HCT116 (cell line): Measurements from ENCODE around the gene SLC46A3. TPM values are rescaled to one million over a fixed set of nuclear protein-coding genes. Genes with fewer than 3 reads are reported as not detected.

ENCODE experiments used
- ATAC-seq: fragments of 200-7000 bp; cut with Tn5 transposase; 2 replicates; pipeline ENCODE4 v1.9.1; 2020; ENCODE audit warnings: mild to moderate bottlenecking, moderate library complexity
- BruUV-seq: library from RNA; stranded (reverse); fragments of 400-500 nt; replicated peaks from 2 replicates; lab custom pipeline; 2021; lab: Mats Ljungman, UMichigan
- CTCF ChIA-PET: fragments of 300-600 bp; sonication (Branson Sonifier 250); formaldehyde crosslinking; loops from one replicate; lab custom pipeline; 2021; ENCODE audit warnings: antibody characterized with exemption; lab: Charles Lee
- POLR2A ChIA-PET: fragments of 300-600, 350-600 bp; sonication (Branson Sonifier 250); formaldehyde crosslinking; loops from one replicate; lab custom pipeline; 2021; ENCODE audit warnings: antibody characterized with exemption; lab: Charles Lee
- RAD21 ChIA-PET, 2 experiments: fragments of 300-600 bp; sonication (Branson Sonifier 250); formaldehyde crosslinking; loops; one replicate each; lab custom pipeline; 2023; ENCODE audit warnings: low total read pairs in 2 of 2; ENCODE audit not compliant: uncharacterized antibody in 2 of 2, unreplicated experiment in 2 of 2, low non-redundant PET in 1 of 2; lab: Charles Lee
- DNase-seq: peaks from one replicate; pipeline ENCODE4 v3.0.0-alpha.2; 2010; ENCODE audit warnings: low read depth, low spot score
- H2AFZ ChIP-seq: fragments of 200-600 bp; shearing (Covaris generic), sonication (generic); 2 replicates; pipeline ENCODE4 v1.6.1; 2017; ENCODE audit warnings: low read depth, mixed run types, mixed read lengths, antibody characterized with exemption, low read length; ENCODE audit not compliant: poor library complexity, severe bottlenecking
- H3K27ac ChIP-seq: 2 replicates; pipeline ENCODE4 v1.5.1; 2012; ENCODE audit warnings: low read depth, low read length
- H3K27me3 ChIP-seq: fragments of 200-600 bp; sonication (generic); 2 replicates; pipeline ENCODE4 v1.6.1; 2016; ENCODE audit warnings: mixed run types, low read length, mixed read lengths; ENCODE audit not compliant: insufficient read depth
- H3K36me3 ChIP-seq, 2 experiments: fragments of 200-500 bp in 1 of 2; fragments of 200-600 bp in 1 of 2; sonication (Bioruptor generic) in 1 of 2; sonication (generic) in 1 of 2; 2 replicates each; pipeline versions ENCODE4 v1.5.1 to v1.6.1; 2014 to 2016; ENCODE audit warnings: low read length in 2 of 2, inconsistent platforms in 1 of 2, mixed read lengths in 1 of 2, mixed run types in 1 of 2; ENCODE audit not compliant: insufficient read depth in 2 of 2, control insufficient read depth in 1 of 2
- H3K4me1 ChIP-seq, 2 experiments: fragments of 200-600 bp in 1 of 2; sonication (generic) in 1 of 2; 2 replicates each; pipeline versions ENCODE4 v1.5.1 to v1.6.1; 2012 to 2017; ENCODE audit warnings: low read length in 2 of 2, inconsistent platforms in 1 of 2, mild to moderate bottlenecking in 1 of 2, mixed read lengths in 1 of 2, mixed run types in 1 of 2, moderate library complexity in 1 of 2; ENCODE audit not compliant: insufficient read depth in 2 of 2, control insufficient read depth in 1 of 2
- H3K4me2 ChIP-seq: fragments of 200-600 bp; sonication (generic); 2 replicates; pipeline ENCODE4 v1.6.1; 2017; ENCODE audit warnings: mixed run types, low read length, mixed read lengths
- H3K4me3 ChIP-seq, 2 experiments: fragments of 200-600 bp in 1 of 2; sonication (generic) in 1 of 2; replicated peaks in 1 of 2; 2 replicates each; pipeline ENCODE4 v1.5.1; 2011 to 2016; ENCODE audit warnings: low read length in 2 of 2, control low read depth in 1 of 2, low read depth in 1 of 2, mild to moderate bottlenecking in 1 of 2, mixed read lengths in 1 of 2, mixed run types in 1 of 2
- H3K79me2 ChIP-seq: fragments of 200-600 bp; sonication (generic); 2 replicates; pipeline ENCODE4 v1.6.1; 2017; ENCODE audit warnings: mild to moderate bottlenecking, mixed run types, low read length, moderate library complexity, mixed read lengths; ENCODE audit not compliant: insufficient read depth
- H3K9ac ChIP-seq: fragments of 200-600 bp; sonication (generic); 2 replicates; pipeline ENCODE4 v1.6.1; 2016; ENCODE audit warnings: low read length, mixed read lengths
- H3K9me2 ChIP-seq: fragments of 200-600 bp; sonication (generic), shearing (Covaris generic); 2 replicates; pipeline ENCODE4 v1.6.1; 2017; ENCODE audit warnings: mixed run types, mild to moderate bottlenecking, moderate library complexity; ENCODE audit not compliant: insufficient read depth
- H3K9me3 ChIP-seq, 2 experiments: fragments of 200-500 bp in 1 of 2; fragments of 200-600 bp in 1 of 2; sonication (Bioruptor generic) in 1 of 2; sonication (generic) in 1 of 2; 2 replicates each; pipeline ENCODE4 v1.6.1; 2014 to 2017; ENCODE audit warnings: low read length in 2 of 2, mixed read lengths in 2 of 2, inconsistent platforms in 1 of 2, low read depth in 1 of 2, mild to moderate bottlenecking in 1 of 2, mixed run types in 1 of 2, moderate library complexity in 1 of 2; ENCODE audit not compliant: control insufficient read depth in 1 of 2, insufficient read depth in 1 of 2
- H4K20me1 ChIP-seq: fragments of 200-600 bp; sonication (generic), shearing (Covaris generic); 2 replicates; pipeline ENCODE4 v1.6.1; 2017; ENCODE audit warnings: mixed run types, mild to moderate bottlenecking, moderate library complexity; ENCODE audit not compliant: insufficient read depth
- ATF3 ChIP-seq: IDR thresholded peaks from 2 replicates; pipeline ENCODE4 v1.6.1; 2012
- CBX3 ChIP-seq: IDR thresholded peaks from 2 replicates; pipeline ENCODE4 v1.6.1; 2012; ENCODE audit warnings: low read depth
- CTCF ChIP-seq, 3 experiments: fragments of 200-600 bp in 1 of 3; sonication (generic) in 1 of 3; IDR thresholded peaks in 2 of 3; conservative IDR thresholded peaks in 1 of 3; 2 replicates each; pipeline ENCODE4 v1.5.1; 2012 to 2017; ENCODE audit warnings: low read depth in 2 of 3, low read length in 2 of 3, antibody characterized with exemption in 1 of 3, borderline replicate concordance in 1 of 3, control low read depth in 1 of 3, mild to moderate bottlenecking in 1 of 3, mixed read lengths in 1 of 3, mixed run types in 1 of 3, moderate library complexity in 1 of 3; ENCODE audit not compliant: insufficient read depth in 1 of 3
- EGR1 ChIP-seq: IDR thresholded peaks from 2 replicates; pipeline ENCODE4 v1.6.1; 2012; ENCODE audit warnings: low read depth
- ELF1 ChIP-seq: IDR thresholded peaks from 2 replicates; pipeline ENCODE4 v1.6.1; 2012; ENCODE audit warnings: low read depth, borderline replicate concordance
- EZH2 ChIP-seq: fragments of 200-600 bp; sonication (generic); IDR thresholded peaks from 2 replicates; pipeline ENCODE4 v1.6.1; 2017; ENCODE audit warnings: antibody characterized with exemption, mixed run types
- FOSL1 ChIP-seq: IDR thresholded peaks from 2 replicates; pipeline ENCODE4 v1.6.1; 2012; ENCODE audit warnings: low read depth
- JUND ChIP-seq: IDR thresholded peaks from 2 replicates; pipeline ENCODE4 v1.6.1; 2012
- MAX ChIP-seq: IDR thresholded peaks from 2 replicates; pipeline ENCODE4 v1.6.1; 2012
- POLR2A ChIP-seq: IDR thresholded peaks from 2 replicates; pipeline ENCODE4 v1.7.0; 2011; ENCODE audit warnings: borderline replicate concordance; ENCODE audit not compliant: insufficient read depth, insufficient read length; ENCODE audit errors: extremely low read depth
- POLR2AphosphoS5 ChIP-seq: IDR thresholded peaks from 2 replicates; pipeline ENCODE4 v1.6.1; 2011; ENCODE audit warnings: mild to moderate bottlenecking, low read depth, low read length, moderate library complexity
- RAD21 ChIP-seq: IDR thresholded peaks from 2 replicates; pipeline ENCODE4 v1.6.1; 2012; ENCODE audit warnings: low read depth, mild to moderate bottlenecking
- REST ChIP-seq: IDR thresholded peaks from 2 replicates; pipeline ENCODE4 v1.6.1; 2012; ENCODE audit warnings: low read depth
- SIN3A ChIP-seq: IDR thresholded peaks from 2 replicates; pipeline ENCODE4 v1.6.1; 2012; ENCODE audit warnings: low read depth
- SP1 ChIP-seq: IDR thresholded peaks from 2 replicates; pipeline ENCODE4 v1.6.1; 2012; ENCODE audit warnings: low read depth
- SRF ChIP-seq: IDR thresholded peaks from 2 replicates; pipeline ENCODE4 v1.6.1; 2012; ENCODE audit warnings: low read depth
- YY1 ChIP-seq: IDR thresholded peaks from 2 replicates; pipeline ENCODE4 v1.6.1; 2011; ENCODE audit warnings: low read length, low read depth, moderate library complexity, mild to moderate bottlenecking; ENCODE audit not compliant: insufficient replicate concordance; ENCODE audit errors: extremely low read depth
- ZBTB33 ChIP-seq: IDR thresholded peaks from 2 replicates; pipeline ENCODE4 v1.6.1; 2011; ENCODE audit warnings: mild to moderate bottlenecking, low read length, moderate library complexity; ENCODE audit not compliant: insufficient replicate concordance; ENCODE audit errors: extremely low read depth
- ZFX ChIP-seq: fragments of 450-650 bp; IDR thresholded peaks from 2 replicates; pipeline ENCODE4 v1.6.1; 2017
- ZNF274 ChIP-seq: fragments of 200-500 bp; sonication (Bioruptor generic); IDR thresholded peaks from 2 replicates; pipeline ENCODE4 v1.6.1; 2014; ENCODE audit warnings: mild to moderate bottlenecking, low read depth, low read length, inconsistent platforms
- intact Hi-C: fragments of 100-400 bp; cut with micrococcal nuclease; formaldehyde crosslinking; loops from 2 replicates; pipeline ENCODE4 v1.10.0; 2022
- total RNA-seq: library from RNA; stranded (reverse); gene quantifications from one replicate; pipeline ENCODE4 v1.2.1, GENCODE V29; 2021; ENCODE audit not compliant: unreplicated experiment

Gene SLC46A3
- total RNA-seq, 1 experiment from 2014 or later = 0.93 TPM

GRCh38 chr13:28730762-28731161 is 12.0 kb upstream of the SLC46A3 start:
- DNase-seq = no peak
- no peaks in the 10 kb centered on the region for H3K9me3 ChIP-seq
- H4K20me1 ChIP-seq = no peaks in the 10 kb centered on the region
- no peak overlapping the region for H3K4me2 ChIP-seq
- intact Hi-C loops = no loop called here
- no peak overlapping the region for H2AFZ ChIP-seq
- H3K27me3 ChIP-seq = no peaks in the 10 kb centered on the region
- H3K9me2 ChIP-seq = no peaks in the 10 kb centered on the region
- no peak overlapping the region for H3K27ac ChIP-seq
- RAD21 ChIA-PET = no interaction called here
- no peak overlapping the region for H3K4me3 ChIP-seq
- no peaks in the 10 kb centered on the region for H3K4me1 ChIP-seq
- TF ChIP-seq POLR2AphosphoS5 (no peak), YY1 (no peak), ZBTB33 (no peak), SP1 (no peak), EZH2 (no peak), CTCF (IDR thresholded peaks at IDR 0.05 in 2 of 3, conservative IDR thresholded peaks at IDR 0.05 in 1 of 3; ENCODE audit: borderline replicate concordance in 1 of 3, insufficient read depth in 1 of 3, low read depth in 2 of 3, low read length in 2 of 3) (no peak), EGR1 (no peak), ATF3 (no peak), ZFX (no peak), SIN3A (no peak), ELF1 (no peak), CBX3 (no peak), REST (no peak), SRF (no peak), RAD21 (no peak), FOSL1 (no peak), POLR2A (no peak), ZNF274 (no peak), JUND (no peak), MAX (no peak)
- H3K36me3 ChIP-seq = no peaks in the 10 kb centered on the region
- CTCF ChIA-PET = no interaction called here
- H3K9ac ChIP-seq = no peak overlapping the region
- POLR2A ChIA-PET = no interaction called here
- no TSS peak for BruUV-seq
- no peaks in the 10 kb centered on the region for H3K79me2 ChIP-seq
- no peak for ATAC-seq
